ENCODE data around the gene TEX22. TPM values are rescaled to one million over a fixed set of nuclear protein-coding genes. Genes with fewer than 3 reads are reported as not detected.

The TEX22 gene
- total and polyA plus RNA-seq, 2 experiments from 2014 or later: 0.21 TPM

GRCh38 chr14:105411017-105411941 lies 12.9 kb downstream of the TEX22 start:
- no peak for TF ChIP-seq CREB1 (CRISPR knock-in tag; IDR thresholded peaks at IDR 0.05; ENCODE audit: low read depth)
- TF ChIP-seq ETS1 (IDR thresholded peaks at IDR 0.05): no peak
- peak; percentile 60 for TF ChIP-seq EZH2 (IDR thresholded peaks at IDR 0.05; ENCODE audit: low read depth, unreplicated experiment)
- 0 out of 2 replicates have a peak, but pooled peaks have one; percentile 7 for TF ChIP-seq POLR2AphosphoS5 (IDR thresholded peaks at IDR 0.05; ENCODE audit: low read depth)
- Histone ChIP-seq H3K4me1 (ENCODE audit: insufficient read depth) (peaks cover 11% of the 10 kb centered on the region; the same call in 1 of the 2 replicates), H3K4me3 (peak overlapping the region; percentile 61), H3K4me2 (peak overlapping the region; percentile 87), H3K27ac (ENCODE audit: low read depth) (no peak overlapping the region), H2AFZ (peak overlapping the region; percentile 86), H3K36me3 (ENCODE audit: insufficient read depth) (no peaks in the 10 kb centered on the region), H3K27me3 (ENCODE audit: insufficient read depth) (peaks cover 56% of the 10 kb centered on the region), H4K20me1 (replicated peaks; ENCODE audit: insufficient read depth) (no peaks in the 10 kb centered on the region), H3K79me2 (replicated peaks; ENCODE audit: insufficient read depth) (no peaks in the 10 kb centered on the region), H3K9me2 (ENCODE audit: insufficient read depth) (no peaks in the 10 kb centered on the region), H3F3A (replicated peaks; ENCODE audit: low read depth) (peaks cover 12% of the 10 kb centered on the region; the same call in 1 of the 2 replicates)
- Mint-ChIP-seq H3K27ac (no peak overlapping the region), H3K4me1 (peaks cover 18% of the 10 kb centered on the region), H3K4me3 (peak overlapping the region; percentile 55), H3K9me3 (peaks cover 5% of the 10 kb centered on the region; the same call in 1 of the 3 replicates), H3K36me3 (ENCODE audit: low read depth) (no peaks in the 10 kb centered on the region), H3K27me3 (ENCODE audit: insufficient read depth, low read depth, poor library complexity) (peaks cover 53% of the 10 kb centered on the region)
- ATAC-seq: peak; percentile 57
- DNase-seq (ENCODE audit: low spot score): peak; percentile 62

- H3K36me3 Mint-ChIP-seq (ENCODE audit: low read depth): peaks cover 3% of the 10 kb centered on the region; the same call in 2 of the 3 replicates
- H3K4me3 ChIP-seq: no peak overlapping the region; the same call in 1 of the 2 replicates
- no peaks in the 10 kb centered on the region for H3K9me2 ChIP-seq (ENCODE audit: insufficient read depth)
- DNase-seq (ENCODE audit: low spot score) (no peak), ATAC-seq (peak; percentile 3)
- peaks cover 2% of the 10 kb centered on the region; the same call in 1 of the 3 replicates for H3K9me3 Mint-ChIP-seq
- no peak overlapping the region for H2AFZ ChIP-seq
- H3K27ac Mint-ChIP-seq: no peak overlapping the region
- H3K27me3 ChIP-seq (ENCODE audit: insufficient read depth): peaks cover 56% of the 10 kb centered on the region
- H3K36me3 ChIP-seq (ENCODE audit: insufficient read depth): no peaks in the 10 kb centered on the region
- peak overlapping the region; percentile 64; the same call in 1 of the 2 replicates for H3K4me2 ChIP-seq
- H3K4me3 Mint-ChIP-seq: no peak overlapping the region; the same call in 2 of the 3 replicates
- H4K20me1 ChIP-seq (replicated peaks; ENCODE audit: insufficient read depth): no peaks in the 10 kb centered on the region
- no peaks in the 10 kb centered on the region for H3K79me2 ChIP-seq (replicated peaks; ENCODE audit: insufficient read depth)
- H3K27me3 Mint-ChIP-seq (ENCODE audit: insufficient read depth, low read depth, poor library complexity): peaks cover 53% of the 10 kb centered on the region
- H3K27ac ChIP-seq (ENCODE audit: low read depth): no peak overlapping the region
- H3K4me1 ChIP-seq (ENCODE audit: insufficient read depth): peaks cover 11% of the 10 kb centered on the region; the same call in 1 of the 2 replicates
- peaks cover 18% of the 10 kb centered on the region for H3K4me1 Mint-ChIP-seq
- peaks cover 12% of the 10 kb centered on the region; the same call in 1 of the 2 replicates for H3F3A ChIP-seq (replicated peaks; ENCODE audit: low read depth)
- TF ChIP-seq ZNF114 (CRISPR knock-in tag; IDR thresholded peaks at IDR 0.05) (no peak), STAT1 (IDR thresholded peaks at IDR 0.05; ENCODE audit: unreplicated experiment) (no peak), REST (IDR thresholded peaks at IDR 0.05; ENCODE audit: unreplicated experiment) (no peak), CTCF (conservative IDR thresholded peaks at IDR 0.05; ENCODE audit: low read depth in 2 of 2) (no peak), EZH2 (IDR thresholded peaks at IDR 0.05; ENCODE audit: low read depth, unreplicated experiment) (no peak), CREB1 (CRISPR knock-in tag; IDR thresholded peaks at IDR 0.05; ENCODE audit: low read depth) (no peak), EZH2phosphoT487 (IDR thresholded peaks at IDR 0.05; ENCODE audit: unreplicated experiment) (no peak), ETS1 (IDR thresholded peaks at IDR 0.05) (no peak), POLR2AphosphoS5 (IDR thresholded peaks at IDR 0.05; ENCODE audit: low read depth) (no peak), ZNF331 (CRISPR knock-in tag; IDR thresholded peaks at IDR 0.05; ENCODE audit: low read depth) (no peak), JUNB (IDR thresholded peaks at IDR 0.05; ENCODE audit: unreplicated experiment) (no peak)
These were observed 13.8 kb downstream of the TEX22 start for GRCh38 chr14:105411985-105412770.
